ENCODE measurements around the gene ANKRD36B. TPM values are rescaled to one million over a fixed set of nuclear protein-coding genes. Genes with fewer than 3 reads are reported as not detected.
"Not testable (repeated sequence)": the region's sequence is repeated elsewhere in the genome, so short reads cannot be mapped to it uniquely, and the experiment has no call there.

Gene ANKRD36B
- 10 to 100 TPM; 24.3 to 25.9 TPM for total RNA-seq
- long read RNA-seq, donor 1, partial matches to known transcripts: 1 of 3 reads
- long read RNA-seq, donor 1, other reads (novel, unspliced or antisense): 2 of 3 reads
- long read RNA-seq, donor 2, partial matches to known transcripts: 13 of 25 reads
- long read RNA-seq, donor 2, other reads (novel, unspliced or antisense): 9 of 25 reads

DNA sequence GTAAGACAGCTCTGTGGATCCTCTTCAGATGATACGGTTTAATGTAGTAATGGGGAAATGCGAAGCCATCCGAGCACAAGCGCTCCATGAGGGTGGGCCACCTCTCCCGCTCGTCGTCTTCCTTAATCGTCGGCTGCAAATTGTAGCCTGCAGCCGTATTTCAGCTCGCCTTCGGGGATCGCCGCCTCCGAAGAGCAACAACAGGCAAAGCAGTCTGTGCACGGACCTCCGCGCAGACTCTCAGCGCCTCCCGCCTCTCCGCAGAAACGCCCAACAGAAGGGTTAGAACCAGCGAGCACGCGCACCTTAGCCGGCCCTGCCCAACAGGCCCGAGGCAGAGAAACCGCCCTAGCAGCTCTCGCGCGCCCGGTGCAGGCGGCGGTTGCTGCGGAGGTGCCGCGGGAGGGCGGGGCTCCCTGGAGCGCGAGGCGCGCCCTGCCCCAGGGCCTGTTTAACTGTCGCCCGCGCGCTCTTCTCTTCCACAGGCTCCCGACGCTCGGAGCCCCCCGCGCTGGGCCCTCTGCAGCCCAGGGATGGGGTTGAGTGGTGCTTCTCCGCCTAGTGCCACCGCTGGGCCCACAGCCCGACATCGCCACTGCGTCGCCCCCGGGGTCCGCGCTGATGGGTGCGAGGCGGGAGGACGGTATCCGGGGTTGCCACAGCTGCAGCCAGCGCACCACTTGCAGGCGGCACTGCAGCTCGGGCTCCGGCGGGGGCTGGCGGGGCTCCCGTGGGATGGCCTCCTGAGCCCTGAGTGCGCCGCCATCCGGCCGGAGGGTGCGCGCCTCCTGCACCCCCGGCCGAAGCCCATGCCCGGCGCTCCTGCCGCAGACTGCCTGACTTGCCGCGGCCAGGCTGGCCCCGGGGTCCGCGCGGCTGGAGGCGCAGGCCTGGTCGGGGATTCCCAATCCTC lies at the start of gene ANKRD36B:
Gene ANKRD36B, minus strand, starts transcription at position 280 of the 913 bp plus-strand sequence. Its CDS starts 192 bp downstream, at position 88.
- intact Hi-C loops (cut with DNase I): loop anchor here in 1 of 2 donors (5.0 kb wide), 1 partner anchor 107 kb away; no protein-coding TSS in a partner anchor
- DNase-seq (ENCODE audit: low spot score): peak; percentile 78

DNA sequence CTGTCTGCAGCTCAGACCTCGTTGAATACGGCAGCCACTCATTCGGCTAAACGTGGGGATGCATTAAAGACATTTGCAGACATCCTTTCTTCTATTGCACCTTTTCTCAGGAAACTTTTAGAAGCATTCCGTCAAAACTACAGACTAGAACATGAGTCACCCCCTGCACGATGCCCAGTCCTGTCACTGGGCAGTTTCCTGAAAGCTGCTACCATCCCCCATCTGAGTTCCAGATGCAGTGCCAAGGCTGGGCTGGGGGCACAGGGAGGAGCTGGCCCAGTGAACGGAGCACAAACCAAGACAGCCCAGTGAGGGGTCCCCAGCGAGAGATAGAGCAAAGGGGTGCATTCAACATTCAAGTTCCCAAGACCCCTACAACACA lies 36.4 kb upstream of the ANKRD36B start:
- intact Hi-C loops (cut with DNase I); DNase-seq (ENCODE audit: low spot score): not testable (repeated sequence)

DNA sequence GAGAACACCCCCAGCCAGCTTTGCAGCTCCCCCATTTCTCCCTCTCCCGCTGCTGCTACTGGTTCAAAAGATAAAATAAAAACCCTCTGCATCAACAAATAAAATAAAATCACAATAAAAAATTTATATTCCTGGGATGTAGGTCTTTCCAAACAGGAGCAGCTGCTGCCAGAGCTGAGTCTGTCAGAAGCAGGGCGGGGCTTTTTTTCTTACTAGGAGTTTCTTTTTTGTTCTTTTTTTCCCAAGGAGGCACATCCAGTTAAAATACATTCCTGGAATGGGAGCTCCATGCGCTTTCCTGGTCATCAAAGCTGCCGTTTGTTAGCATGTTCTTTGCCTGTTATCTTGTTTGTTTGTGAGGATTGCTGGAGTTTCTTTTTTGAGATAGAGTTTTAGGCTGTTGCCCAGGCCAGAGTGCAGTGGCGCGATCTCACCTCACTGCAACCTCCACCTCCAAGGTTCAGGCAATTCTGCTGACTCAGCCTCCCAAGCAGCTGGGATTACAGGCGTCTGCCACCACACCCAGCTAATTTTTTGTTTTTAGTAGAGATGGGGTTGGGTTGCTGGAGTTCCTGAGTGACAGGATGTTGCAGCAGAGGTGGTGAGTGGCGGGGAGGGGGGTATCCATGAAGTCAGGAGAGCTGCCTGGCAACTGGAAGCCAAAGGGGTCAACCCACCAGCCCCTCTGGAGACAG lies 35.8 kb upstream of the ANKRD36B start:
- DNase-seq (ENCODE audit: low spot score); intact Hi-C loops (cut with DNase I): not testable (repeated sequence)

DNA sequence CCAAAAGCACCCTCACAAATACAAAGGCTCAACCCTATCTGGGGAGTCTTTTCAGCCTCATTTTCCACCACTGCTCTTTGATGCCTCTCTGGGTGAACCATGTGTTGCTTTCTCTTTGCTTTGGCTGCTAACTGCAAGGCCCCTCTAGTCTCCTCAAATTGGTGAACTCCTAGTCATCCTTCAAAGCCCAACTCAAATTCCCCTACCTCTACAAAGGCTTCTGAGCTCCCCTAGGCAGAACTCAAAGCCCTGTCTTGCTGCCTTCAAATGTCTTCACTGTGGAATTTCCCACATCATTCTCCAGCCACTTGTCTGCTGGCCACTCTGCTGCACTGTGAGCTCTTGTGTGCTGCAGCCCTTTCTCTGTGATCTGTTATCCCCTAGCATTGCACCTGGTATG lies 33.3 kb upstream of the ANKRD36B start:
- intact Hi-C loops (cut with DNase I); DNase-seq (ENCODE audit: low spot score): not testable (repeated sequence)

DNA sequence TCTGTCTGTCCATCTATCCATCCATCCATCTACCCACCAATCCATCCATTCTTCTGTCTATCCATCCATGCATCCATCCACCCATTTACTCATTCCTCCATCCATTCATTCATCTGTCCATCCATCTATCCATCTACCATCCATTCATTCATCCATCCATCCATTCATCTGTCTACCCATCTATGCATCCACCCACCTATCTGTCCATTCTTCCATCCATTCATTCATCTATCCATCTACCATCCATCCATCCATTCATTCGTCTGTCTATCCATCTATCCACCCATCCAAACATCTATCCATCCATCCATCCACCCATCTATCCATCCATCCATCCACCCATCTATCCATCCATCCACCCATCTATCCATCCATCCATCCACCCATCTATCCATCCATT lies 30.8 kb upstream of the ANKRD36B start:
- DNase-seq (ENCODE audit: low spot score); intact Hi-C loops (cut with DNase I): not testable (repeated sequence)

DNA sequence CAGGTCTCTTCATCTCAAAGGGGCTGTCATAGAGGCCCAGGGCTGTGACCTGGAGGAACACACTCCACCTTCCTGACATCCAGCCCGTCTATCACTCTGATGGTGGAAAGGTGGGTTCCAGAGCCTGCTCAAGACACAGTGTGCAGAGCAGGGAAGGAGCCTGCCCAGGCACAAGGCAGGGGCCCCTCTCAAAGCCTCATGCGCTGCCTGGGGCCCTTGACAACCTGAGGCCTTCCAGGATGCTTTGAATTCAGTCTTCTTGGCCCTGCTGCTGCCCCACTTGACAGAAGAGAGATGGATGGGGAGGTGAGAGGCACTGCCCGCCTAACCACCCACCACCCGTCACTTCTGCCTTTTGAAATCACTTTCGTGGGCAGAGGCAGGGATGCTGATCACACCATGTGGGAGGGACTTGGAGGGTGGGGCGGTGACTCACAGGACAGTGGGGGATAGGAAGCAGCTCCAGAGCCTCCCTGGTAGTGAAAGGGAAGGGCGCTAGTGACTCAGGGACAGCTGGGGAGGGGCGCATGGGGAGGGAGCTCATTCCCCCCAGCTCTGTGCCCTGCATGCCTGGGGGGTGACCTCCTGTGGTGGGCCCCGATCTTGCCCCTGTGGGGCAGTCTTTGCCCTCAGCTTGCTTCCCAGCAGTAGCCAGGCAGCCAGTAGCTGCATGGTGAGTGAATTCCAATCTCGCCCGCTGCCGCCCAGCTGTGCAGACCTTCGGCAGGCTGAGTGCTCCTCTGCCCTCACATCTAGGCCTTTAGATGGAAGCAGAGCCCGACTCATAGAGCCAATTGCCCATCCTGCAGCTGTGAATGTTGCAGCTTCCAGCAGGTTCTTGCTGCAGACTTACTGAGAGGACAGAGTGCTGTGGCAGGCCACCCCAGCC lies 29.5 kb upstream of the ANKRD36B start:
- DNase-seq (ENCODE audit: low spot score); intact Hi-C loops (cut with DNase I): not testable (repeated sequence)

DNA sequence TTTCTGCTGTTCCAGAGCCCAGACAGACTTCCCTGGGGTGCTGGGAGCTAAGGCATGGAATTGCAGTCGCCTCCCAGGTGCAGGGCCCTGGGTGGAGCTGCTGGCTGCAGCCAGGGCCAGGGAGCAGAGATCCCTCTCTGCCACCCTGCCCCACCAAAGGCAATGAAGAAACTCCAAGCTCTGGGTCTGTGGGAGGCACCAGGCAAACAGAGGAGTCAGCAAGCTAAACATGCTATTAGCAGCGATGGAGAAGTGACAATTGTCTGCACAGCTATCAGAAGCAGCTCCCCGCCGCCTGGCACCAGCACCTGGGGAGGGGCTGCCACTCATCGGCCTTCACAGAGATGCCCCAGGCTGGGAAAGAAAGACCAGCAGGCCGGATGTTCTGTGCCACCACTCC lies 28.2 kb upstream of the ANKRD36B start:
- no peak for DNase-seq (ENCODE audit: low spot score)
- intact Hi-C loops (cut with DNase I): no loop called here

DNA sequence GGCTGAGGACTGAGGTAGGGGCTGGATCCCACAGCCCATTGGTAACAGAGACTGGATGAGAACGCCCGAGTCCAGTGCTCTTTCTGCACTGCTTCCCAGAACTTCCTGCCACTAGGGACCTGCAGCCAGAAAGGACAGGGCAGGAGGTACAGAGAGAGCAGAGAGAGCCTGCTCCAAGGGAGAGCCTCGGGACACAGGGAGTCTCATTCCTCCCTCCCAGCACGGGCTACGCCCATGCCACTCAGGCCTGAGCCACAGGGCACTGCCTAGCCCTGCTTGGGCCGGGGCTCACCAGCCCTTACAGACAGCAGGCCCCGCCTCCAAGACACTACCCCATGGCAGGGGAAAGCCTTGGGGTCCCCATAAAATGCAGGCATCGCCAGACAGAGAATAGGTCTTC lies 26.1 kb upstream of the ANKRD36B start:
- intact Hi-C loops (cut with DNase I); DNase-seq (ENCODE audit: low spot score): not testable (repeated sequence)

DNA sequence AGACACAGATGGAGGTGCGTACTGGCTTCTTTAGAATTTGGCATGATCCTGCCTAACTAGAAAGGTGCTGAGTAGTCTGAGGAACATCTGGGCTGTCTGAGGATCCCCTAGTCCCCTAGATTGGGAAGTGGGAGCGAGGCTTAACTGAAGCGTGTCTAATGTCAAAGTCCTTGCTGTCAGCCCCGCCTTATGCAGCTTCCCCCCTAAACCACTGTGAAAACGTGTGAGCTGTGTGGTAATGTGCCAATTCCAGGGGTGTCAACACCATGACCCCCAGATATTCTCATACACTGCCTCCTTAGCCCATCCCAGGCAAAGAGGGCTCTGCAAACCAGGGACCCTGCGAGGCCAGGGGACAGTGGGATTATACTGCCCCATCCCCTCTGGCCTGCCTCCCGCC lies 22.2 kb upstream of the ANKRD36B start:
- intact Hi-C loops (cut with DNase I): not testable (repeated sequence)

DNA sequence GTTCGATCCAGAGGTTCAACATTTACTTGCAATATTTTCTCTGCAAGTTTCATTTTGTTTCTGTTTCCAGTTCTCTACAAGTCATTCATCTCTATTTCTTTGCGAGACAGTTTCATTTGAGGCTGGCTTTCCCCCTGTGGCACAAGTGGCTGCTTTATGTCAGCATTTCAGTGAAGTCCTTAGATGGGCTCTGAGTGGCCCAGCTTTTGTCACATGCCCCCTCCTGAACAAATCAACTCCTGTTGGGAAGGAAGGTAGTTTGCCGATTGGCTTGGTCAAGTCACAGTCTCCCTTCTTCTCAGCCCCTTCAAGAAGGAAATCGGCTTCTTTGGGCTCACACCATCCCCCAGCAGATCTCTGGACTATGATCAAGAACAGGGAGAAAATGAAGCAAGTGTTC lies 19.1 kb upstream of the ANKRD36B start:
- DNase-seq (ENCODE audit: low spot score); intact Hi-C loops (cut with DNase I): not testable (repeated sequence)

More for the DNA sequence above, 22.2 kb upstream of the ANKRD36B start:
- not testable (repeated sequence) for DNase-seq (ENCODE audit: low spot score)

DNA sequence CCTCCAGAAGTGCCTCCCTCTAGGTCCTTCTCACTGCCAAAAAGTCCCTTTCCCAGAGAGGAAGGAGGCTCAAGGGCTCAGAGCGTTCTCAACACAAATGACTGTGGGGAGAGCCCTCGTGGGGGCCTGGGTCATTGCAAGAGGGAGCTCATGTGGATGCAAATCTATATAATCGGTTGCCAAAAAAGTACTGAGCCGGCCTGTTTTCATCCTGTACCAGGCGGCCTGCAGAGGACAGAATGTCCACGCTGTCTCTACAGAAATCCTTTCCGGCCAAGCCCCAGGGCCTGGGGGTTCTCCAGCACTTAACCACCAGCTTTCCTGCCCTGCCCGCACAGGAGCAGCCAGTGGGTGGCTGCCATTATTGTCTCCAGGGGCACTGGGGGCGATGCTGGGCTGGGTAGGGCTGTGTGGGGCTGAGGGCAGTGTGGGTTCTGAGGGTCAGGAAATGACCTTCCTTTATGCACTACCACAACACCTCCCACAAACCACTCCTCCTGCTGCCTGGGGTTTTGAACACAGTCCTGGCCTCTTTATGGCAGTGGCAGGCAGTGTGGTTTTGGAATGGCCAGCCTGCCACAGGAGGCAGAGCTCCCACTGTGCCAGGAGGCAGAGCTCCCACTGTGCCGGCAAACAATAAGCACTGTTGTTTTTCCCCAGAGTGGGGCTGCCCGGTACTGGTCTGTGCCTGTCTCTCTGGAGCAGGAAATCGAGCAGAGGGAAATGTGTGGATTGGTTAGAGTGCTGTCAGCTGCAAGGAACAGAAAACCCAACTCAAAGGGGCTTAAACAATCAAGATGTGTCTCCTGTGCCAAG lies 16.1 kb upstream of the ANKRD36B start:
- DNase-seq (ENCODE audit: low spot score); intact Hi-C loops (cut with DNase I): not testable (repeated sequence)

DNA sequence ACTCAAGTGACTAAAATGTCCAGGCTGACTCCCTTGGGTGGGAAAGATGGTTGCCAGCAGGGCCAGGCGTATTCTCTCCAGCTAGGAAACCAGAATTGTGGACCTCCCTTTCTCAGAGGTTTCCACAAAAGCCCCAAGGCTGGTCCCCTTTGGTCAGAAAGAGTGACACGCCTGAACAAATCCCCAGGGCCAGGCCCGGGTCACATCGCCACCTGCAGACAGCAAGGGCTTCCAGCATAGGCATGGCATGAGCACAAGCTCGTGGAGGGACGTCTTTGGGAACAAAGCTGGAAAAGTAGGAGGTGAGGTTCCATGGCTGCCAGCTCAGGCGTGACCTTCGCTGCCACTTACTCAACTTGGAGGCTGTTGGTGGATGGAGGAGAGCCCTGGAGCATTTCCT lies 15.4 kb upstream of the ANKRD36B start:
- DNase-seq (ENCODE audit: low spot score); intact Hi-C loops (cut with DNase I): not testable (repeated sequence)

DNA sequence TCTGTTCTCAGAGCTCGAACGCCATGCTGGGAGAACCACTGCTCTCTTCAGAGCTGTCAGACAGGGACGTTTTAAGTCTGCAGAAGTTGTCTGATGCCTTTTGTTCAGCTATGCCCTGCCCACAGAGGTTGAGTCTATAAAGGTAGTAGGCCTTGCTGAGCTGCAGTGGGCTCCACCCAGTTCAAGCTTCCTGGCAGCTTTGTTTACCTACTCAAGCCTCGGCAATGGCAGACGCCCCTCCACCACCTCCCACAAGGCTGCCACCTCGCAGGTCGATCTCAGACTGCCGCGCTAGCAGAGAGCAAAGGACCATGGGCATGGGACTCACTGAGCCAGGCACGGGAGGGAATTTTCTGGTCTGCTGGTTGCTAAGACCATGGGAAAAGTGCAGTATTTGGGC lies 11.9 kb upstream of the ANKRD36B start:
- intact Hi-C loops (cut with DNase I): not testable (repeated sequence)

DNA sequence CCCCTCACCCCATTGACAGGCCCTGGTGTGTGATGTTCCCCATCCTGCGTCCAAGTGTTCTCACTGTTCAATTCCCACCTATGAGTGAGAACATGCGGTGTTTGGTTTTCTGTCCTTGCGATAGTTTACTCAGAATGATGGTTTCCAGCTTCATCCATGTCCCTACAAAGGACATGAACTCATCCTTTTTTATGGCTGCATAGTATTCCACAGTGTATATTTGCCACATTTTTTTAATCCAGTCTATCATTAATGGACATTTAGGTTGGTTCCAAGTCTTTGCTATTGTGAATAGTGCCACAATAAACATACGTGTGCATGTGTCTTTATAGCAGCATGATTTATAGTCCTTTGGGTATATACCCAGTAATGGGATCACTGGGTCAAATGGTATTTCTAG lies 6.5 kb upstream of the ANKRD36B start:
- intact Hi-C loops (cut with DNase I); DNase-seq (ENCODE audit: low spot score): not testable (repeated sequence)

More for the DNA sequence above, 11.9 kb upstream of the ANKRD36B start:
- not testable (repeated sequence) for DNase-seq (ENCODE audit: low spot score)

DNA sequence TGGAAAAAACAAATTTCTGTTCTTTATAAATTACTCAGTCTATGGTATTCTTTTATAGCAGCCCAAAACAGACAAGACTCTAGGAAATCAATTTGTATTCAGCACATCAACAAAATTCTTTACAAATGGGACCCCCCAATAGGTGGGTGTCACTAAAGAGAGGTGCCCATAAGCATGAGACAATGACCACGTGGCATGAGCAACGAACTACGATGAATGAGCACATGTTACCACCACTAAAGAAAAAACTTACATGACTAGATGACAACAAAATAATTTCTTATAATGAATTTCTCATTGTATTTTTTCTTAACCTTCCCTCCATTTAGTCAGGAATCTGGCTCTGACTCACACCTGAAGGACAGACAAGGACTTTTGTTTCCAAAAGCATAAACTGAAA lies 3.8 kb upstream of the ANKRD36B start:
- intact Hi-C loops (cut with DNase I): loop anchor here in 1 of 2 donors (5.0 kb wide), 1 partner anchor 104 kb away; no protein-coding TSS in a partner anchor
- not testable (repeated sequence) for DNase-seq (ENCODE audit: low spot score)

DNA sequence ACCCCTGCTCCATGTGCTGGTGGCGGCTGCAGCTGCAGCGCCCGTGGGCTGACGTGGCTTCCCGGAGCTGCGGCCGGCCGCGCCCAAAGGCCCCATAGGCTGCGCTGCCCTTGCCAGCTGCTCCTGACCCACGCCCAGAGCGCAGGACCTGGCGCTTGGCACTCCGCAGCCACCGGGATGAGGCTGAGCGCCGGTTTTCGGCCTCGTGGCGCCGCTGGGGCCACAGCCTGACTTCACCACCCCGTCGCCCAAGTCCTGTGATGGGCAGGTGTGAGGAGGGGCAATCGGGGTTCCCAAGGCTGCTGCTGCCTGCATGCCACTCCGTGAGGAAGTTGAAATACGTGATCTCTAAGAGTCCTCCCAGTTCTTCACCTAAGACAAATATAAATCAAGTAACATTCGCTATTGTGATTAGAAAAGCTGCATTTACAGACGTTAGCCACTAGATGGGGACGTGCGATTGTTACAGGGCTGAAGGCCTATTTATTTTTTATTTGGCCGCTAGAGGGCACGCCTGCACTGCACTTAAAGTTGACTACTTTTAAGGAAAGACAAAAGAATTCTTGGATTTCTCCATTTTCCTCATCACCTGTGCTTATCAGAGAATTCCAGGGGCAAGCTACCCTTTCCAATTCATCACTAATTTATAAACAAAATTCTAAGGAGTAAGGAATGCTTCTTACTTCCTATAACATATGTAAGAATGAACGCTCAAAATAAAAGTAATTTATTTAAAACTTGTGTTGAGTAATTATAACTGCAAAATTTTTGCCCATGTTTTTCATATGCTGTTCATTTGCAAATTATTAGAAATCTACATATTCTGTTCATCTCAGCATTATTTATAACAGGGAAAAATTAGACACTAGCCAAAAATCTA lies 1.1 kb upstream of the ANKRD36B start:
- peak; percentile 85 for DNase-seq (ENCODE audit: low spot score)
- intact Hi-C loops (cut with DNase I): loop anchor here in 1 of 2 donors (5.0 kb wide), 1 partner anchor 107 kb away; no protein-coding TSS in a partner anchor

DNA sequence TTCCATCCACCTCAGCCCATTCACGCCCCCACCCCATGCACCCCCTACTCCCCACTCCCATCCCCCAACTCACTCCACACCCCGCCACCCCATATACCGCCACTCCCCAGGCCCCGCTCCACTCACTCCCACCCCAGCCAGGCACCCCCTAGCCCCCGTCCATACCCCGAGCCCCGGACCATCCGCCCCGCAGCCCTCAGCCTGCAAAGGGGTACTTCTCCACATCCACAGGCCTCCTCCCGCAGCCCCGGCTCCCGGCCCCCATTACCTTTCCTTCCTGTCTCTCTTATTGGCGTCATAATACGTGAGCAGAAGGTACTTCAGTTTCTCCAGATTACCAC lies 450 bp downstream of the ANKRD36B start:
- intact Hi-C loops (cut with DNase I); DNase-seq (ENCODE audit: low spot score): not testable (repeated sequence)

Measured in posterior vena cava (tissue), 2 donors.